Kidney epithelial cell (primary cell): ENCODE data around the gene IGBP1. TPM values are rescaled to one million over a fixed set of nuclear protein-coding genes. Genes with fewer than 3 reads are reported as not detected.

Experiments used
- DNase-seq: peaks from one replicate; pipeline ENCODE4 v3.0.0-alpha.2; 2010; ENCODE audit warnings: low read depth
- H3K27me3 ChIP-seq: 2 replicates; pipeline ENCODE4 v1.6.0; 2011; ENCODE audit warnings: low read length; ENCODE audit not compliant: control insufficient read depth, insufficient read depth
- H3K36me3 ChIP-seq: 2 replicates; pipeline ENCODE4 v1.5.1; 2011; ENCODE audit warnings: low read length; ENCODE audit not compliant: control insufficient read depth, insufficient read depth
- H3K4me3 ChIP-seq: 2 replicates; pipeline ENCODE4 v1.5.1; 2011; ENCODE audit warnings: low read depth, mild to moderate bottlenecking, control low read depth, low read length
- total RNA-seq: library from RNA; depleted of rRNA; stranded (reverse); fragments of >200 nt; gene quantifications from 2 replicates; pipeline ENCODE4 v1.2.3, GENCODE V29; 2015
- TF ChIP-seq, protein P1 (sequence below): IDR thresholded peaks from 2 replicates; pipeline ENCODE4 v1.5.1; 2011; ENCODE audit warnings: mild to moderate bottlenecking, moderate library complexity, low read length, control low read depth, inconsistent platforms; ENCODE audit not compliant: insufficient read depth, poor library complexity, severe bottlenecking

Gene IGBP1
- total RNA-seq, 1 donor from 2014 or later = 64.2 TPM

DNA sequence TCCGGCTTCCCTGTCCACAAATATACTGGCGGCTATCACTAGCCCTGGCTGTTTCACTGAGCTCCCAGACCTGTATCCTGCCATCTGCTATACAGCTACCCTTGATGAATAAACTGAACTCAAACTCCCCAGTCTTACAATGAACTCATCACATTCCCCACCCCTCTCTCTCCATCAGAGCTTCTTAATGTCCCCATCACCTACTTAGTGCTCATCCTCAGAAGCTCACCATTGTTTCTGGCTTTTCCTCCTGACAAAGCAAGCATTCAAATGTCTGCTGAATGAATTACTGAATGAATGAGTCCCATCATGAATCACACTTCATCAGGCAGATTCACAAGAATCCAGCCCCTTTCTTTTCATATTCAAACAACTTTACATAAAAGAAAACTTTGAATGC is 38.4 kb downstream of the IGBP1 start:
- no peaks in the 10 kb centered on the region for H3K36me3 ChIP-seq
- no peak overlapping the region for H3K4me3 ChIP-seq
- H3K27me3 ChIP-seq = no peaks in the 10 kb centered on the region
- TF ChIP-seq, protein P1, sequence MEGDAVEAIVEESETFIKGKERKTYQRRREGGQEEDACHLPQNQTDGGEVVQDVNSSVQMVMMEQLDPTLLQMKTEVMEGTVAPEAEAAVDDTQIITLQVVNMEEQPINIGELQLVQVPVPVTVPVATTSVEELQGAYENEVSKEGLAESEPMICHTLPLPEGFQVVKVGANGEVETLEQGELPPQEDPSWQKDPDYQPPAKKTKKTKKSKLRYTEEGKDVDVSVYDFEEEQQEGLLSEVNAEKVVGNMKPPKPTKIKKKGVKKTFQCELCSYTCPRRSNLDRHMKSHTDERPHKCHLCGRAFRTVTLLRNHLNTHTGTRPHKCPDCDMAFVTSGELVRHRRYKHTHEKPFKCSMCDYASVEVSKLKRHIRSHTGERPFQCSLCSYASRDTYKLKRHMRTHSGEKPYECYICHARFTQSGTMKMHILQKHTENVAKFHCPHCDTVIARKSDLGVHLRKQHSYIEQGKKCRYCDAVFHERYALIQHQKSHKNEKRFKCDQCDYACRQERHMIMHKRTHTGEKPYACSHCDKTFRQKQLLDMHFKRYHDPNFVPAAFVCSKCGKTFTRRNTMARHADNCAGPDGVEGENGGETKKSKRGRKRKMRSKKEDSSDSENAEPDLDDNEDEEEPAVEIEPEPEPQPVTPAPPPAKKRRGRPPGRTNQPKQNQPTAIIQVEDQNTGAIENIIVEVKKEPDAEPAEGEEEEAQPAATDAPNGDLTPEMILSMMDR = no peak
- DNase-seq = no peak

DNA sequence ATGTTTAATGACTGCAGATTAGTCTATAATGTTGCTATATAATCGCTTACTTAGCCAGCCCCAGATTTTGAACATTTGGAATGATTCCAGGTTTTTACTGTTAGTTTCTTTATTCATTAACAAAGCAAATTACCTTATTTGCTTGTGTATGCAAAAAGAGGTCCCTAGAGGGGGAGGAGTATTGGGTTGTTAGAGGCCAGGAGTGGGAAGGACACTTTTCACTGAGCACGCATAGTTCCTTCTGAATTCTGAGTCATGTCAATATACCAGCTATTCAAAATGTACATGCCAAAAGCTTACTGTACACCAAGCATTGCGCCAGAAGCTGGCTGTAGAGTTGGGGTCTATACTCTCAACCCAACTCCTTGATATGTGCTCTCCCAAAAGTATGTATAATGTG is 39.0 kb downstream of the IGBP1 start:
- Histone ChIP-seq H3K4me3 (no peak overlapping the region), H3K27me3 (no peaks in the 10 kb centered on the region), H3K36me3 (no peaks in the 10 kb centered on the region)
- TF ChIP-seq, protein P1 = no peak
- DNase-seq = no peak

DNA sequence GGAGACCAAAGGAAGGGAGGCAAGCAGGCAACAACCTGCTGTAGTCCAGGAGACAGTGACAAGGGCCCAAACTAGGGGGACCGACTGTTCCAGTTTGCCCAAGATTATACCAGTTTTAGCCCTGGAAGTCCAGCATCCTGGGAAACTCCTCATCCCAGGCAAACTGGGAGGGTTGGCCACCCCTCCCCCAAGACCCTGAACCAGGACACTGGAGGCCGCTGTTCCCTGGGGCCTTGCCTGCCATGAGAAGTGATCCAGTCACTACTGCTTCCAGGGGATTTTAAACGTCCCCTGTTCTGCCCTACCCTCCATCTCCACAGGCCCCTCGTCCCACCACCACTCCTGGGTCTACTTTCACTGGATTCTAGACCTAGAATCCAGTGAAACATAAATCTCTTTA is 39.7 kb downstream of the IGBP1 start:
- DNase-seq = no peak
- TF ChIP-seq, protein P1 = no peak
- no peaks in the 10 kb centered on the region for H3K27me3 ChIP-seq
- H3K4me3 ChIP-seq = no peak overlapping the region
- H3K36me3 ChIP-seq = no peaks in the 10 kb centered on the region

DNA sequence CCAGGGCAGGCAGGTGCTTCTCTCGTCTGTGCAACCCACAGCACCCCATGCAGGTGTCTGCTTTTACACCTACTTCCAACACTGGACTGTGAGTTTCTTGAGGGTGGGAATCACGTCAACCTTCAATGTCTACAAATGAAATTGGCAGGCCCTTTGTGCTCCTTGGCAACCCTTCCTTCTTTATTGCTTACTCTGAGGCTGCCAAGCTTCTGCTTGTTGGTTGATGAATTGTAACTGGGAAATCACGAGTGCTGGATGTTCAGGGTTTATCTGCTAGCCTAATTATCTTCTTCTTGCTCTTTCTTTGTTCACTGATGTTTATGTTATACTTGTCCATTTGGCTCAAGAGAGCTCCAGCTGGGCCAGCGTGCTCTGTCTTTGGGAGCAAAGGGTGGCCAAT is 41.5 kb downstream of the IGBP1 start:
- no peak for DNase-seq
- Histone ChIP-seq H3K36me3 (no peaks in the 10 kb centered on the region), H3K4me3 (no peak overlapping the region), H3K27me3 (no peaks in the 10 kb centered on the region)
- TF ChIP-seq, protein P1 = no peak

DNA sequence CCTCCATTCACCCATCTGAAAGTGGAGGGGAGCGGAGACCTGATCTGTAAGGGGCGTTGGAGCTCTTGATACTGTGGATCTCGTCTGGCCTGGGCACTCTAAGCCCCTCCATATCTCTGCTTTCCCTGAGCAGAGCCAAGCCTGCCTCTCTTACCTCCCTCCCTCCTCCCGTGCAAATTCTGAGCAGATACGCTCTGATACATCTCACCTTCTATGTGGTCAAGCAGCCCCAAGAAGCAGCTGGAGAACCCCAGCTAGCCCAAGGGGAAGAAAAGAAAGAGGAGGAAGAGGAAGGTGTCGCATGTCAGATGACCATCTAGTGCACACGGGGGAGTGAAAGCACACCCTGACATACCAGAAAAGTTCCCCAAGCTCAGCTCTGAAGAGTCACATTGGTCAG is 42.1 kb downstream of the IGBP1 start:
- TF ChIP-seq, protein P1 = no peak
- H3K4me3 ChIP-seq = no peak overlapping the region
- DNase-seq = no peak

DNA sequence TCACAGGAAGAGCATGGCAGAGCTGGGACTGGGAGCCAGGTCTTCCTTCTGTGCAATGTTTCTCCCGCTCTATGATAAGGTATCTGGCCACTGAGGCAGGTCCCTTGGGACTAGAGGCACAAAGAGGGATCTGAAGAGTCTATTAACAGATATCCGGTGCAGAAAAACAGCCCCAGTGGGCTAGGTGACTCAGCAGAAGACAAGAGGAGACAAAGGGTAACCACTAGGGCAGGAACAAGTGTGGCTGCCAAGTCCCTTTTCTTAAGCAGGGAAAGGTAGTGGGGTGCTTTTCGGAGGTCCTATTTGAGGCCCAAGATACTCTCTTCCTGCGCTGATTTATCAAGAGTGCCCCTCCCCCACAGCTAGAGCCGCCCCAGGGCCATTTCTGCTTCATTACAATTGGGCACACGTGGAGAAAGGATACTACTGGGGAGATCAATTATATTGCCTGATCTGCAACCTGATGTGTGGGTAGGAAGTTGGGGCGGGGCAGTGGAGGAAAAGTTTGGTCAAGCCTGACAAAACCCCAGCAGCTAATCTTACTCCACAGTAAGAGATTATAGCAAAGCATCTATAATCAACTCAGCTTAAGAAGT is 43.8 kb downstream of the IGBP1 start, which contains the start of gene DGAT2L6:
Gene DGAT2L6, plus strand, starts transcription at position 546 of the 596 bp plus-strand sequence. CDS start 100 bp downstream, outside the sequence.
- no peak for DNase-seq
- Histone ChIP-seq H3K27me3 (no peaks in the 10 kb centered on the region), H3K4me3 (no peak within 1 kb of the TSS), H3K36me3 (no peaks in the 10 kb centered on the region)
- TF ChIP-seq, protein P1 = no peak

More for the DNA sequence above, 42.1 kb downstream of the IGBP1 start:
- Histone ChIP-seq H3K27me3 (no peaks in the 10 kb centered on the region), H3K36me3 (no peaks in the 10 kb centered on the region)
